Endothelial cell of umbilical vein (primary cell): ENCODE measurements around the gene ACAD11.

Experiments used
- CTCF ChIP-seq, 2 donors: IDR thresholded peaks; 1 replicate in 1 of 2; 2 replicates in 1 of 2; pipeline ENCODE4 v1.5.1; 2011; ENCODE audit warnings: low read length in 2 of 2, mild to moderate bottlenecking in 2 of 2, moderate library complexity in 2 of 2, control low read depth in 1 of 2, inconsistent platforms in 1 of 2, low read depth in 1 of 2; ENCODE audit not compliant: insufficient read depth in 1 of 2; ENCODE audit errors: extremely low read depth in 1 of 2
- EZH2 ChIP-seq: IDR thresholded peaks from 2 replicates; pipeline ENCODE4 v1.6.1; 2012; ENCODE audit warnings: borderline replicate concordance, low read depth, mild to moderate bottlenecking, moderate library complexity, low read length, inconsistent platforms; ENCODE audit not compliant: severe bottlenecking
- POLR2A ChIP-seq: IDR thresholded peaks from 2 replicates; pipeline ENCODE4 v1.6.1; 2012; ENCODE audit warnings: low read depth, mild to moderate bottlenecking, control low read depth, low read length
- POLR2AphosphoS5 ChIP-seq: IDR thresholded peaks from 2 replicates; pipeline ENCODE4 v1.6.1; 2012; ENCODE audit warnings: low read depth, mild to moderate bottlenecking, control low read depth, low read length, moderate library complexity; ENCODE audit not compliant: insufficient read depth

DNA sequence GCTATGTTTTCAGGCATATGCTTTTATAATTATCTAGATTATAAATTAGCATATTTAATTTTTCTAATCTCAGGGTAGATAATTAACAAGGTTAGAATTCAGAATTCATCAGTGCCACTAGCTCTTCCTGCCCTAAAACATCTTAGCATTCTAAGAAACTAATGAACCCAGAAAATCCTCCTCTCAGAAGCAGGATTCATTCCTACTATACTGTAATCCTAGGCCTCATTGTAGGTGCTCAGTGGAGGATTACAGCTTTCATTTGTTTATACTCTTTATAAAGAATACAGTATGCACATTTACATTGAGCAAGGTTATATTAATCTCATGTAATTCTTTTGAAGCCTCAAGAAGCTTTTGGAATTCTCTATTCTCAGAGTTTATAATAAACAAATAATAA, 20.9 kb downstream of the ACAD11 start:
- TF ChIP-seq POLR2AphosphoS5 (no peak), CTCF (IDR thresholded peaks at IDR 0.05; ENCODE audit: extremely low read depth in 1 of 2, insufficient read depth in 1 of 2, low read depth in 1 of 2, low read length in 2 of 2) (no peak), EZH2 (no peak), POLR2A (no peak)
